A549 (cell line): ENCODE measurements around the gene ISCU. TPM values are rescaled to one million over a fixed set of nuclear protein-coding genes. Genes with fewer than 3 reads are reported as not detected.

Experiments used
- ATAC-seq, 2 experiments: fragments of 200-7000 bp in 1 of 2; fragments of >200 bp in 1 of 2; cut with Nextera tagmentation in 1 of 2; cut with Tn5 transposase in 1 of 2; 3 replicates each; pipeline versions ENCODE4 v1.8.0 to v1.9.1; 2018 to 2020; ENCODE audit warnings: mild to moderate bottlenecking in 1 of 2, moderate library complexity in 1 of 2
- CTCF ChIA-PET: fragments of 300-600 bp; sonication (Branson Sonifier 250); formaldehyde crosslinking; extraction: SDS; loops from one replicate; lab custom pipeline; 2021; ENCODE audit warnings: antibody characterized with exemption, inconsistent platforms; lab: Yijun Ruan, JAX
- POLR2A ChIA-PET: fragments of 350-600 bp; formaldehyde crosslinking; extraction: SDS; loops from one replicate; lab custom pipeline; 2021; ENCODE audit warnings: antibody characterized with exemption, inconsistent platforms; lab: Yijun Ruan, JAX
- DNase-seq, 2 experiments: peaks; one replicate each; pipeline versions ENCODE4 v3.0.0 to v3.0.0-alpha.2; 2011 to 2016; ENCODE audit warnings: low read depth in 1 of 2, low spot score in 1 of 2
- FAIRE-seq: peaks from 2 replicates; lab custom pipeline; 2011; peaks lifted over from hg19 to GRCh38; lab: Jason Lieb, UNC
- H3K27ac ChIP-seq, 2 experiments: fragments of >200 bp; sonication (Bioruptor Twin); formaldehyde crosslinking; 3 replicates each; pipeline ENCODE4 v1.5.1; 2016 to 2017
- H3K4me1 ChIP-seq: fragments of >200 bp; sonication (Bioruptor Twin); formaldehyde crosslinking; 3 replicates; pipeline ENCODE4 v1.6.1; 2016
- H3K4me2 ChIP-seq: fragments of >200 bp; sonication (Bioruptor Twin); formaldehyde crosslinking; 3 replicates; pipeline ENCODE4 v1.6.1; 2016
- H3K4me3 ChIP-seq: fragments of >200 bp; sonication (Bioruptor Twin); formaldehyde crosslinking; 3 replicates; pipeline ENCODE4 v1.5.1; 2016
- H3K9me3 ChIP-seq: fragments of >200 bp; sonication (Bioruptor Twin); formaldehyde crosslinking; 3 replicates; pipeline ENCODE4 v1.6.1; 2016
- CEBPB ChIP-seq, 2 experiments: fragments of >200 bp in 1 of 2; sonication (Bioruptor Twin) in 1 of 2; formaldehyde crosslinking in 1 of 2; IDR thresholded peaks; 2 replicates each; pipeline ENCODE4 v1.6.1; 2012 to 2016
- EHF ChIP-seq: fragments of 250-450 bp; sonication (Bioruptor Pico); IDR thresholded peaks from 2 replicates; pipeline ENCODE4 v1.5.0; 2020; ENCODE audit warnings: mild to moderate bottlenecking
- ESRRA ChIP-seq: fragments of 150-350 bp; IDR thresholded peaks from 2 replicates; pipeline ENCODE4 v1.6.1; 2014; ENCODE audit warnings: mild to moderate bottlenecking, low read length, borderline replicate concordance
- FOSL2 ChIP-seq, 2 experiments: fragments of 450-650 bp in 1 of 2; fragments of >200 bp in 1 of 2; sonication (Bioruptor Twin) in 1 of 2; formaldehyde crosslinking; IDR thresholded peaks; 2 replicates each; pipeline versions ENCODE4 v1.5.0 to v1.6.1; 2016 to 2020; ENCODE audit warnings: mild to moderate bottlenecking in 1 of 2, moderate library complexity in 1 of 2
- HOXB5 ChIP-seq: fragments of 250-450 bp; sonication (Bioruptor Pico); IDR thresholded peaks from 2 replicates; pipeline ENCODE4 v1.5.0; 2020; ENCODE audit warnings: mild to moderate bottlenecking, moderate library complexity
- KDM1A ChIP-seq: fragments of 200-600 bp; sonication (generic); IDR thresholded peaks from 2 replicates; pipeline ENCODE4 v1.6.1; 2016; ENCODE audit warnings: low read depth, mild to moderate bottlenecking
- MAFK ChIP-seq: fragments of 450-650 bp; IDR thresholded peaks from 2 replicates; pipeline ENCODE4 v1.6.1; 2014; ENCODE audit not compliant: partially characterized antibody
- NPAS2 ChIP-seq: fragments of 250-450 bp; sonication (Bioruptor Pico); IDR thresholded peaks from 2 replicates; pipeline ENCODE4 v1.8.0; 2022; ENCODE audit warnings: mild to moderate bottlenecking, moderate library complexity, borderline replicate concordance
- NR3C1 ChIP-seq: fragments of >200 bp; sonication (Bioruptor Twin); formaldehyde crosslinking; IDR thresholded peaks from 3 replicates; pipeline ENCODE4 v1.6.1; 2017
- POLR2AphosphoS2 ChIP-seq: conservative IDR thresholded peaks from 2 replicates; pipeline ENCODE4 v1.6.1; 2012; ENCODE audit warnings: low read length, improper control_type of control experiment, inconsistent platforms
- RAD21 ChIP-seq, 2 experiments: fragments of >200 bp in 1 of 2; sonication (Bioruptor Twin) in 1 of 2; formaldehyde crosslinking in 1 of 2; IDR thresholded peaks in 1 of 2; conservative IDR thresholded peaks in 1 of 2; 2 replicates in 1 of 2; 3 replicates in 1 of 2; pipeline ENCODE4 v1.6.1; 2012 to 2018; ENCODE audit warnings: inconsistent platforms in 1 of 2
- RARB ChIP-seq: fragments of 250-450 bp; sonication (Bioruptor Pico); IDR thresholded peaks from 2 replicates; pipeline ENCODE4 v1.8.0; 2021; ENCODE audit warnings: mild to moderate bottlenecking, moderate library complexity
- RCOR1 ChIP-seq: fragments of 150-350 bp; IDR thresholded peaks from 2 replicates; pipeline ENCODE4 v1.6.1; 2014; ENCODE audit warnings: antibody characterized with exemption, low read length, low read depth
- RFX5 ChIP-seq: fragments of 450-650 bp; IDR thresholded peaks from 2 replicates; pipeline ENCODE4 v1.7.1; 2014; ENCODE audit warnings: antibody characterized with exemption, mild to moderate bottlenecking, moderate library complexity
- RNF2 ChIP-seq: fragments of 200-600 bp; sonication (generic); IDR thresholded peaks from 2 replicates; pipeline ENCODE4 v1.6.1; 2016; ENCODE audit warnings: low read depth, mild to moderate bottlenecking, antibody characterized with exemption, moderate library complexity, borderline replicate concordance
- ZFP36 ChIP-seq: fragments of 450-650 bp; IDR thresholded peaks from 2 replicates; pipeline ENCODE4 v1.6.1; 2014; ENCODE audit warnings: borderline replicate concordance; ENCODE audit not compliant: partially characterized antibody
- WGBS: methylation state at CpG from one replicate; pipeline ENCODE4 v1.1.6; 2017; ENCODE audit errors: missing lambda C conversion rate; 5-methylcytosine and 5-hydroxymethylcytosine counted together
- polyA plus RNA-seq, 4 experiments: library from polyadenylated mRNA; depleted of rRNA in 3 of 4; stranded (reverse); fragments of >200 nt; fragmentation: RNase III in 1 of 4; extraction: RNeasy Plus Mini Kit Qiagen cat#74134 plus additional on column Dnase treatment in 1 of 4; gene quantifications; 2 replicates in 3 of 4; 3 replicates in 1 of 4; pipeline ENCODE4 v1.2.3, GENCODE V29; 2011 to 2017
- TF ChIP-seq, protein P1 (sequence below): IDR thresholded peaks from 2 replicates; pipeline ENCODE4 v1.6.1; 2012; ENCODE audit warnings: low read depth, borderline replicate concordance
- TF ChIP-seq, protein P2 (sequence below): fragments of 250-450 bp; sonication (Bioruptor Pico); IDR thresholded peaks from 2 replicates; pipeline ENCODE4 v1.5.0; 2020; ENCODE audit warnings: low read depth, mild to moderate bottlenecking, moderate library complexity
- TF ChIP-seq, protein P3 (sequence below): fragments of 450-650 bp; IDR thresholded peaks from 2 replicates; pipeline ENCODE4 v1.6.1; 2014; ENCODE audit warnings: antibody characterized with exemption
- TF ChIP-seq, protein P4 (sequence below): fragments of 200-600 bp; sonication (generic); IDR thresholded peaks from 2 replicates; pipeline ENCODE4 v1.6.1; 2016; ENCODE audit warnings: antibody characterized with exemption, mild to moderate bottlenecking, moderate library complexity

The ISCU gene
- polyA plus RNA-seq, 2 of the 4 experiments (the other 2 are of a cell fraction), result 97.5 to 174 TPM

DNA sequence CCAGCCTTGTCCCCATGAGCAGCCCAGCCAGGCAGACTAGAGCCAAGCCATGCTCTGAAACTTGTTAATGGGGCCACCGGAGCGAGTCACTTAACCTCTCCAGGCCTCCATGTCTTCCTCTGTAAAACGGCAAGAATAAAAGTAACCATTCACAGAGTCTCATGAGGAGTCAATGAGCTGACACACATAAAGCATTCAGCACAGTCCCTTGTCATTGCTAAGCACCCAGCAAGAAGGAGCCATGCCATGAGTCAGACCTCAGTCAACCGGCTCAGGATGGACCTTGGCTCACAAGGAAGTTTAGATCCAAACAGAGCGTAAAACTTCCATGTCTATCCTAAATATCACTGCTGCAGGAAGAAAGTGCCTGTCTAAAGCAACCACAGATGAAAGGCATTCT is 36.7 kb upstream of the ISCU start:
- TF ChIP-seq RAD21 (conservative IDR thresholded peaks at IDR 0.05 in 1 of 2, IDR thresholded peaks at IDR 0.05 in 1 of 2) (no peak), RFX5 (no peak), HOXB5 (CRISPR knock-in tag) (no peak), RNF2 (no peak), RARB (CRISPR knock-in tag) (no peak), NR3C1 (no peak), KDM1A (no peak), POLR2AphosphoS2 (no peak), ZFP36 (no peak), EHF (no peak), MAFK (no peak), RCOR1 (no peak)
- TF ChIP-seq, protein P1, sequence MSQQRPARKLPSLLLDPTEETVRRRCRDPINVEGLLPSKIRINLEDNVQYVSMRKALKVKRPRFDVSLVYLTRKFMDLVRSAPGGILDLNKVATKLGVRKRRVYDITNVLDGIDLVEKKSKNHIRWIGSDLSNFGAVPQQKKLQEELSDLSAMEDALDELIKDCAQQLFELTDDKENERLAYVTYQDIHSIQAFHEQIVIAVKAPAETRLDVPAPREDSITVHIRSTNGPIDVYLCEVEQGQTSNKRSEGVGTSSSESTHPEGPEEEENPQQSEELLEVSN, result no peak
- TF ChIP-seq, protein P2, sequence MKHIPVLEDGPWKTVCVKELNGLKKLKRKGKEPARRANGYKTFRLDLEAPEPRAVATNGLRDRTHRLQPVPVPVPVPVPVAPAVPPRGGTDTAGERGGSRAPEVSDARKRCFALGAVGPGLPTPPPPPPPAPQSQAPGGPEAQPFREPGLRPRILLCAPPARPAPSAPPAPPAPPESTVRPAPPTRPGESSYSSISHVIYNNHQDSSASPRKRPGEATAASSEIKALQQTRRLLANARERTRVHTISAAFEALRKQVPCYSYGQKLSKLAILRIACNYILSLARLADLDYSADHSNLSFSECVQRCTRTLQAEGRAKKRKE, result no peak
- TF ChIP-seq, protein P3, sequence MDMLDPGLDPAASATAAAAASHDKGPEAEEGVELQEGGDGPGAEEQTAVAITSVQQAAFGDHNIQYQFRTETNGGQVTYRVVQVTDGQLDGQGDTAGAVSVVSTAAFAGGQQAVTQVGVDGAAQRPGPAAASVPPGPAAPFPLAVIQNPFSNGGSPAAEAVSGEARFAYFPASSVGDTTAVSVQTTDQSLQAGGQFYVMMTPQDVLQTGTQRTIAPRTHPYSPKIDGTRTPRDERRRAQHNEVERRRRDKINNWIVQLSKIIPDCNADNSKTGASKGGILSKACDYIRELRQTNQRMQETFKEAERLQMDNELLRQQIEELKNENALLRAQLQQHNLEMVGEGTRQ, result no peak
- TF ChIP-seq, all 56 proteins: peak for 0
- WGBS, result 67% methylated on average over 5 of the region's 5 CpGs
- Histone ChIP-seq H3K4me3 (no peak overlapping the region), H3K4me2 (no peak overlapping the region), H3K27ac (no peak overlapping the region), H3K9me3 (no peaks in the 10 kb centered on the region), H3K4me1 (no peaks in the 10 kb centered on the region)
- CTCF ChIA-PET, result interaction anchor here (0.9 kb wide), 1 partner anchor 607 kb away, joined by 3 read pairs; no protein-coding TSS in a partner anchor
- DNase-seq (no peak), FAIRE-seq (no peak), ATAC-seq (peak; percentile 15 to 20; a peak in 1 of 6 replicates)
- POLR2A ChIA-PET, result no interaction called here

DNA sequence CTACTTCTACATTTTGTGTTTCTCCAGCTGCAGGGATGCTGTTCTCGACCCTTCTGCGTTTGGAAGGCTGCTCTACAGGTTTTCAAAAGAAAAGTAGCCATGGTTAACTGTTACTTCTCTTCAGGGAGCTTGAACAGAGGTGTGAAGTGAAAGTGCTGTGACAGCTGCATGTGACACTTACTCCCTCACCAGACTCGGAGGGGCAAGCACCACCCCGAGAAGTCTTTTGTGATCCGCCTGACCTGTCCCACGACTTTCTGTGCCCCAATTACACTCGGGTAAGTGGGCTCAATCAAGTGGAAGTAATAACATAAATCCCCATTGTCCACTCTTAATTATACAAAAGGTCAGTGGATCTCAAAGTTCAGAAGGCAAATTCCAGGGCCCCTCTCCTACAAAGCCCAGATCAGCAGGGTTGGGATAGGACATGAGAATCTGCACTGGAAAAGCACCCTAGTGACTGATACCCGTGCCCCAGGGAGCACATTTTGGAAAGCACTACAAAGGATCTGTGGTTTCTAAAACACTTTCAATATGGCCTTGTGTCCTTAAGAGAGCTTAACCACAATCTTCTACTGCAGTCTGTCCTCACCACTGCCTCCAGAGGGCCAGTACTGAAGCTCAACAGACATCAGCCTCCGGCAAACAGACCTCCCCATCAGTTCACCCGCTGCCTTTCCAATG is 35.8 kb upstream of the ISCU start:
- POLR2A ChIA-PET, result no interaction called here

More for the DNA sequence above, 35.8 kb upstream of the ISCU start:
- 93% methylated on average over 10 of the region's 10 CpGs for WGBS
- CTCF ChIA-PET, result interaction anchor here (0.6 to 2.2 kb wide), 4 partner anchors 10 to 86 kb away, joined by 3 to 8 read pairs (median 4); partner anchors contain the start of gene FICD
- ATAC-seq (peak in 1 of 2 experiments; percentile 63; a peak in 4 of 6 replicates), DNase-seq (no peak), FAIRE-seq (no peak)
- Histone ChIP-seq H3K27ac (no peak overlapping the region), H3K4me2 (no peak overlapping the region), H3K4me1 (no peaks in the 10 kb centered on the region), H3K4me3 (no peak overlapping the region), H3K9me3 (no peaks in the 10 kb centered on the region)
- TF ChIP-seq, protein P4, sequence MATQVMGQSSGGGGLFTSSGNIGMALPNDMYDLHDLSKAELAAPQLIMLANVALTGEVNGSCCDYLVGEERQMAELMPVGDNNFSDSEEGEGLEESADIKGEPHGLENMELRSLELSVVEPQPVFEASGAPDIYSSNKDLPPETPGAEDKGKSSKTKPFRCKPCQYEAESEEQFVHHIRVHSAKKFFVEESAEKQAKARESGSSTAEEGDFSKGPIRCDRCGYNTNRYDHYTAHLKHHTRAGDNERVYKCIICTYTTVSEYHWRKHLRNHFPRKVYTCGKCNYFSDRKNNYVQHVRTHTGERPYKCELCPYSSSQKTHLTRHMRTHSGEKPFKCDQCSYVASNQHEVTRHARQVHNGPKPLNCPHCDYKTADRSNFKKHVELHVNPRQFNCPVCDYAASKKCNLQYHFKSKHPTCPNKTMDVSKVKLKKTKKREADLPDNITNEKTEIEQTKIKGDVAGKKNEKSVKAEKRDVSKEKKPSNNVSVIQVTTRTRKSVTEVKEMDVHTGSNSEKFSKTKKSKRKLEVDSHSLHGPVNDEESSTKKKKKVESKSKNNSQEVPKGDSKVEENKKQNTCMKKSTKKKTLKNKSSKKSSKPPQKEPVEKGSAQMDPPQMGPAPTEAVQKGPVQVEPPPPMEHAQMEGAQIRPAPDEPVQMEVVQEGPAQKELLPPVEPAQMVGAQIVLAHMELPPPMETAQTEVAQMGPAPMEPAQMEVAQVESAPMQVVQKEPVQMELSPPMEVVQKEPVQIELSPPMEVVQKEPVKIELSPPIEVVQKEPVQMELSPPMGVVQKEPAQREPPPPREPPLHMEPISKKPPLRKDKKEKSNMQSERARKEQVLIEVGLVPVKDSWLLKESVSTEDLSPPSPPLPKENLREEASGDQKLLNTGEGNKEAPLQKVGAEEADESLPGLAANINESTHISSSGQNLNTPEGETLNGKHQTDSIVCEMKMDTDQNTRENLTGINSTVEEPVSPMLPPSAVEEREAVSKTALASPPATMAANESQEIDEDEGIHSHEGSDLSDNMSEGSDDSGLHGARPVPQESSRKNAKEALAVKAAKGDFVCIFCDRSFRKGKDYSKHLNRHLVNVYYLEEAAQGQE, result no peak
- no peak for TF ChIP-seq ESRRA
- no peak for TF ChIP-seq NPAS2 (CRISPR knock-in tag)
- no peak for TF ChIP-seq RARB (CRISPR knock-in tag)
- no peak for TF ChIP-seq POLR2AphosphoS2
- no peak for TF ChIP-seq CEBPB (IDR thresholded peaks at IDR 0.05)
- TF ChIP-seq KDM1A, result no peak
- TF ChIP-seq ZFP36, result no peak
- no peak for TF ChIP-seq FOSL2 (IDR thresholded peaks at IDR 0.05)
- TF ChIP-seq FOSL2 (CRISPR knock-in tag; IDR thresholded peaks at IDR 0.05), result no peak
